K562 (cell line): ENCODE measurements around the gene ZNF750. TPM values are rescaled to one million over a fixed set of nuclear protein-coding genes. Genes with fewer than 3 reads are reported as not detected.

Source experiments
- ARID4B ChIP-seq: sonication (generic); formaldehyde crosslinking; IDR thresholded peaks from 2 replicates; pipeline ENCODE4 v1.8.0; 2022; ENCODE audit warnings: mild to moderate bottlenecking, missing genetic modification reagents
- BRD9 ChIP-seq: fragments of 450-650 bp; IDR thresholded peaks from 2 replicates; pipeline ENCODE4 v1.6.1; 2018; ENCODE audit warnings: low read depth; ENCODE audit not compliant: partially characterized antibody
- CUX1 ChIP-seq: fragments of 200-800 bp; sonication (Bioruptor generic); IDR thresholded peaks from 2 replicates; pipeline ENCODE4 v1.6.1; 2016; ENCODE audit warnings: missing genetic modification characterization, missing compliant biosample characterization
- HDAC8 ChIP-seq: fragments of 450-650 bp; IDR thresholded peaks from 2 replicates; pipeline ENCODE4 v1.6.1; 2016; ENCODE audit warnings: mild to moderate bottlenecking, missing genetic modification characterization, moderate library complexity, missing compliant biosample characterization
- HSF4 ChIP-seq: fragments of 250-450 bp; sonication (Bioruptor Pico); IDR thresholded peaks from 2 replicates; pipeline ENCODE4 v2.1.2; 2022; ENCODE audit warnings: mild to moderate bottlenecking, moderate library complexity, borderline replicate concordance
- NFYB ChIP-seq: IDR thresholded peaks from 2 replicates; pipeline ENCODE4 v1.6.1; 2011; ENCODE audit warnings: mild to moderate bottlenecking, moderate library complexity; ENCODE audit not compliant: insufficient read length; ENCODE audit errors: extremely low read depth
- PCBP2 ChIP-seq: fragments of 200-400 bp; formaldehyde crosslinking; IDR thresholded peaks from 2 replicates; pipeline ENCODE4 v1.6.1; 2018; ENCODE audit warnings: low read length, low read depth, mild to moderate bottlenecking, moderate library complexity; ENCODE audit not compliant: poor library complexity, severe bottlenecking
- PKNOX1 ChIP-seq: fragments of 450-650 bp; IDR thresholded peaks from 2 replicates; pipeline ENCODE4 v1.6.1; 2016
- RBM22 ChIP-seq: fragments of 200-400 bp; formaldehyde crosslinking; IDR thresholded peaks from 2 replicates; pipeline ENCODE4 v1.6.1; 2018; ENCODE audit warnings: low read length, low read depth; ENCODE audit not compliant: poor library complexity, severe bottlenecking
- SMAD1 ChIP-seq: fragments of 150-350 bp; IDR thresholded peaks from 2 replicates; pipeline ENCODE4 v1.6.1; 2014; ENCODE audit warnings: low read length, low read depth; ENCODE audit not compliant: partially characterized antibody
- SMAD2 ChIP-seq: fragments of 150-350 bp; IDR thresholded peaks from 2 replicates; pipeline ENCODE4 v1.6.1; 2014; ENCODE audit warnings: low read depth, mild to moderate bottlenecking, low read length
- SMC3 ChIP-seq: conservative IDR thresholded peaks from 2 replicates; pipeline ENCODE4 v1.6.1; 2011; ENCODE audit warnings: low read depth, low read length, improper control_type of control experiment; ENCODE audit not compliant: insufficient read depth
- TAF9B ChIP-seq: fragments of 450-650 bp; IDR thresholded peaks from 2 replicates; pipeline ENCODE4 v1.6.1; 2018; ENCODE audit warnings: mild to moderate bottlenecking; ENCODE audit not compliant: partially characterized antibody
- ZNF740 ChIP-seq, 3 experiments: fragments of 200-800 bp in 1 of 3; sonication (Bioruptor generic) in 1 of 3; sonication (generic) in 1 of 3; formaldehyde crosslinking in 1 of 3; IDR thresholded peaks; 2 replicates each; pipeline versions ENCODE4 v1.6.1 to v1.8.0; 2016 to 2022; ENCODE audit warnings: mild to moderate bottlenecking in 2 of 3, missing compliant biosample characterization in 2 of 3, missing genetic modification characterization in 2 of 3, missing genetic modification reagents in 1 of 3
- polyA plus RNA-seq, 8 experiments: library from polyadenylated mRNA; depleted of rRNA in 4 of 8; stranded (reverse) in 5 of 8; unstranded in 3 of 8; fragments of >200 nt; fragmentation: Nextera tagmentation in 2 of 8; fragmentation: Illumina TruSeq in 1 of 8; extraction: Ambion mirVana in 2 of 8; extraction: Trizol in 1 of 8; gene quantifications; 2 replicates each; pipeline versions ENCODE4 v1.2.1 to v1.2.3, GENCODE V29; 2011 to 2014; ENCODE audit warnings: inconsistent platforms in 1 of 8, missing spikeins in 1 of 8
- total RNA-seq, 7 experiments: library from RNA; depleted of rRNA in 6 of 7; stranded (reverse); fragments of >200 nt in 6 of 7; fragmentation: Illumina TruSeq in 2 of 7; extraction: Trizol in 2 of 7; gene quantifications; 2 replicates each; pipeline versions ENCODE4 v1.2.1 to v1.2.3, GENCODE V29; 2011 to 2021; ENCODE audit warnings: low replicate concordance in 1 of 7

ZNF750 gene
- total and polyA plus RNA-seq, 9 of the 15 experiments (the other 6 are each of a cell fraction or from before 2014, with no cell fraction given): not detected

GRCh38 chr17:82863941-82864712, 24.3 kb upstream of the ZNF750 start (continued):
- TF ChIP-seq PKNOX1: peak; percentile 84
- no peak for TF ChIP-seq PCBP2
- TF ChIP-seq SMC3: no peak
- no peak for TF ChIP-seq ZNF740 (CRISPR knock-in tag; IDR thresholded peaks at IDR 0.05)
- no peak for TF ChIP-seq ZNF740 (tag; IDR thresholded peaks at IDR 0.05)
- TF ChIP-seq CUX1 (CRISPR knock-in tag): no peak
- TF ChIP-seq SMAD2: no peak
- no peak for TF ChIP-seq ARID4B (CRISPR knock-in tag)
- TF ChIP-seq HSF4: no peak
- TF ChIP-seq BRD9: no peak
- no peak for TF ChIP-seq HDAC8
- TF ChIP-seq RBM22: no peak
- no peak for TF ChIP-seq TAF9B
- TF ChIP-seq SMAD1: no peak
- TF ChIP-seq NFYB: no peak
